CD14-positive monocyte (primary cell): ENCODE measurements around the gene FXR2. TPM values are rescaled to one million over a fixed set of nuclear protein-coding genes. Genes with fewer than 3 reads are reported as not detected.

Source experiments
- DNase-seq, 3 donors: peaks; one replicate each; pipeline ENCODE4 v3.0.0-alpha.2; 2011 to 2022
- H2AFZ ChIP-seq: 2 replicates; pipeline ENCODE4 v1.6.0; 2012; ENCODE audit warnings: mild to moderate bottlenecking, low read depth, low read length, inconsistent platforms; ENCODE audit not compliant: insufficient read depth, poor library complexity, severe bottlenecking
- H3K27ac ChIP-seq, 2 donors: 1 replicate in 1 of 2; 2 replicates in 1 of 2; pipeline ENCODE4 v1.5.1; 2012 to 2013; ENCODE audit warnings: low read length in 2 of 2, control low read depth in 1 of 2, inconsistent platforms in 1 of 2, low read depth in 1 of 2, mild to moderate bottlenecking in 1 of 2
- H3K27me3 ChIP-seq, 2 donors: one replicate each; pipeline versions ENCODE4 v1.6.0 to v1.6.1; 2011 to 2013; ENCODE audit warnings: low read length in 2 of 2; ENCODE audit not compliant: control insufficient read depth in 2 of 2, insufficient read depth in 2 of 2
- H3K36me3 ChIP-seq, 2 donors: replicated peaks in 1 of 2; 1 replicate in 1 of 2; 2 replicates in 1 of 2; pipeline versions ENCODE4 v1.5.1 to v1.6.1; 2012 to 2013; ENCODE audit warnings: low read length in 2 of 2, control low read depth in 1 of 2, inconsistent platforms in 1 of 2, mild to moderate bottlenecking in 1 of 2; ENCODE audit not compliant: insufficient read depth in 2 of 2, control insufficient read depth in 1 of 2
- H3K4me1 ChIP-seq, 2 donors: 1 replicate in 1 of 2; 2 replicates in 1 of 2; pipeline versions ENCODE4 v1.5.1 to v1.6.1; 2012 to 2013; ENCODE audit warnings: low read length in 2 of 2, control low read depth in 1 of 2, inconsistent platforms in 1 of 2, mild to moderate bottlenecking in 1 of 2, moderate library complexity in 1 of 2; ENCODE audit not compliant: insufficient read depth in 2 of 2, control insufficient read depth in 1 of 2
- H3K4me2 ChIP-seq: replicated peaks from 2 replicates; pipeline ENCODE3; 2012; ENCODE audit warnings: low read length, moderate library complexity, mild to moderate bottlenecking; ENCODE audit not compliant: poor library complexity, severe bottlenecking; ENCODE audit errors: extremely low read depth
- H3K4me3 ChIP-seq, 3 experiments: fragments of 200-600 bp in 1 of 3; sonication (generic) in 1 of 3; replicated peaks in 1 of 3; 1 replicate in 2 of 3; 2 replicates in 1 of 3; pipeline ENCODE4 v1.5.1; 2011 to 2013; ENCODE audit warnings: low read length in 3 of 3, mild to moderate bottlenecking in 3 of 3, control low read depth in 2 of 3, low read depth in 2 of 3, inconsistent platforms in 1 of 3, moderate library complexity in 1 of 3
- H3K79me2 ChIP-seq: 2 replicates; pipeline ENCODE4 v1.6.0; 2012; ENCODE audit warnings: mild to moderate bottlenecking, control low read depth, inconsistent platforms, low read length, moderate library complexity; ENCODE audit not compliant: insufficient read depth
- H3K9ac ChIP-seq: 2 replicates; pipeline ENCODE4 v1.6.0; 2017; ENCODE audit warnings: low read length, mild to moderate bottlenecking; ENCODE audit not compliant: insufficient read depth, poor library complexity, severe bottlenecking
- H3K9me3 ChIP-seq, 2 donors: replicated peaks in 1 of 2; 1 replicate in 1 of 2; 2 replicates in 1 of 2; pipeline versions ENCODE4 v1.5.1 to v1.6.1; 2012 to 2013; ENCODE audit warnings: low read length in 2 of 2, control low read depth in 1 of 2; ENCODE audit not compliant: control insufficient read depth in 1 of 2, insufficient read depth in 1 of 2
- H4K20me1 ChIP-seq: 2 replicates; pipeline ENCODE4 v1.6.0; 2012; ENCODE audit warnings: mild to moderate bottlenecking, low read length, control low read depth, moderate library complexity; ENCODE audit not compliant: insufficient read depth
- H3K27ac Mint-ChIP-seq, 7 donors: one replicate each; pipeline ENCODE4 v1.8.0; 2020; ENCODE audit warnings: mild to moderate bottlenecking in 7 of 7, mixed read lengths in 7 of 7, moderate library complexity in 6 of 7, inconsistent platforms in 2 of 7
- H3K27me3 Mint-ChIP-seq, 3 donors: one replicate each; pipeline ENCODE4 v1.8.0; 2021 to 2022; ENCODE audit warnings: low read depth in 3 of 3, mild to moderate bottlenecking in 3 of 3, mixed read lengths in 3 of 3, moderate library complexity in 3 of 3, inconsistent platforms in 1 of 3
- H3K36me3 Mint-ChIP-seq, 2 donors: one replicate each; pipeline ENCODE4 v1.8.0; 2020; ENCODE audit warnings: mixed read lengths in 2 of 2, inconsistent platforms in 1 of 2, mild to moderate bottlenecking in 1 of 2
- H3K4me1 Mint-ChIP-seq: one replicate; pipeline ENCODE4 v1.8.0; 2020; ENCODE audit warnings: mild to moderate bottlenecking, mixed read lengths
- H3K4me3 Mint-ChIP-seq, 2 donors: one replicate each; pipeline ENCODE4 v1.8.0; 2020; ENCODE audit warnings: mild to moderate bottlenecking in 2 of 2, mixed read lengths in 2 of 2, moderate library complexity in 1 of 2
- H3K9me3 Mint-ChIP-seq, 7 donors: one replicate each; pipeline ENCODE4 v1.8.0; 2020 to 2022; ENCODE audit warnings: mixed read lengths in 7 of 7, mild to moderate bottlenecking in 6 of 7, moderate library complexity in 6 of 7, inconsistent platforms in 2 of 7
- WGBS: methylation state at CpG from one replicate; pipeline ENCODE4 v1.1.5; 2013; ENCODE audit warnings: missing lambda C conversion rate; ENCODE audit not compliant: insufficient coverage; 5-methylcytosine and 5-hydroxymethylcytosine counted together
- intact Hi-C, 2 donors: fragments of 100-400 bp; cut with micrococcal nuclease; formaldehyde crosslinking; loops; one replicate each; pipeline versions ENCODE4 v1.15.0 to v1.15.1; 2023
- polyA plus RNA-seq, 3 donors: library from polyadenylated mRNA; depleted of rRNA in 1 of 3; unstranded in 2 of 3; stranded (reverse) in 1 of 3; fragments of 300-500 nt in 2 of 3; fragments of >200 nt in 1 of 3; fragmentation: Illumina TruSeq in 2 of 3; gene quantifications; 1 replicate in 2 of 3; 2 replicates in 1 of 3; pipeline ENCODE4 v1.2.3, GENCODE V29; 2012 to 2021
- TF ChIP-seq, protein P1 (sequence below): fragments of 200-600 bp; IDR thresholded peaks from one replicate; pipeline ENCODE4 v1.8.0; 2022; ENCODE audit warnings: antibody characterized with exemption, mild to moderate bottlenecking

The FXR2 gene
- polyA plus RNA-seq, 3 donors = 6.2 to 23.0 (median 9.2) TPM

DNA sequence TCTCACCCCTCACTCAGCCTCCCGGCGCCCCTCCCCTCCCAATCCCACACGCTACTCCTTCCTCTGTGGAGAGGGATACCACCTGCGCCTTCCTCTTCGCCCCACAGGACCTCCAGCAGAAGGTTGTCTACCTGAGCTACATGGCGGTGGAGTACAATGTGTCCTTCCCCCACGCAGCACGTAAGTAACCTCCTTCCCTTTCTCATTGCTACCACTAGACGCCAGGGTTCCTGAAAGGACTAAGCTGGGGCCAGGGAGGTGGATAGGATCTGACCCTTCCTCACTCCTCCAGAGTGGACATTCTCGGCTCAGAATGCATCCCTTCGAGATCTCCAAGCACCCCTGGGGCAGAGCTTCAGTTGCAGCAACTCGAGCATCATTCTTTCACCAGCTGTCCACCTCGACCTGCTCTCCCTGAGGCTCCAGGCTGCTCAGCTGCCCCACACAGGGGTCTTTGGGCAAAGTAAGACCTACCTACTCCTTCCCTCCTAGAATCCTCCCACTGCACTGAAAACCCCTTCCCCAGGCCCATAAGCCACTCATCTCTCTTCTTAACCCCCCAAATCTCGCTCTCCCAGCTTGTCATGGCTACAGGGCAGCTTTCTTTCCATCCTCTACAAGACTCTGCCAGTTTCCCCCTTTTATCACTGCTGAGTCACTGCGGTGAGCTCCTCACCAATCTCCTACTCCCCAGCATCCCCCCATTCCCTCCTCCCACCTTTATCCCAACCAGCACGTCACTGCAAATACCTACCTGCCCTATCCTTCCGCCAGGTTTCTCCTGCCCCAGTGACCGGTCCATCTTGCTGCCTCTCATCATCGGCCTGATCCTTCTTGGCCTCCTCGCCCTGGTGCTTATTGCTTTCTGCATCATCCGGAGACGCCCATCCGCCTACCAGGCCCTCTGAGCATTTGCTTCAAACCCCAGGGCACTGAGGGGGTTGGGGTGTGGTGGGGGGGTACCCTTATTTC lies 33.8 kb downstream of the FXR2 start:
- H3K4me3 ChIP-seq = peak overlapping the region; percentile 82 to 98 (median 91)
- WGBS = 44% methylated on average over 7 of the region's 23 CpGs
- no peaks in the 10 kb centered on the region for H3K27me3 ChIP-seq
- H3K9me3 ChIP-seq = no peaks in the 10 kb centered on the region
- Mint-ChIP-seq H3K9me3 (peaks cover 0 to 6% (median 0%) of the 10 kb centered on the region in 7 donors), H3K4me3 (peak overlapping the region; percentile 98 to 99), H3K27me3 (peaks cover 0 to 6% (median 2%) of the 10 kb centered on the region in 3 donors), H3K4me1 (peaks cover 78% of the 10 kb centered on the region), H3K36me3 (peaks cover 59 to 68% of the 10 kb centered on the region in 2 donors), H3K27ac (peak overlapping the region; percentile 98 to 100 (median 100))
- peaks cover 68% of the 10 kb centered on the region for H4K20me1 ChIP-seq
- intact Hi-C loops = loop anchor here (5.0 kb wide), 2 partner anchors 144 to 274 kb away; partner anchors contain the start of genes EIF5A (in 1 of the 2), FGF11 (in 1 of the 2) and TMEM102 (in 1 of the 2)
- DNase-seq = peak in 2 of 3 donors; percentile 47 to 62
- TF ChIP-seq, protein P1, sequence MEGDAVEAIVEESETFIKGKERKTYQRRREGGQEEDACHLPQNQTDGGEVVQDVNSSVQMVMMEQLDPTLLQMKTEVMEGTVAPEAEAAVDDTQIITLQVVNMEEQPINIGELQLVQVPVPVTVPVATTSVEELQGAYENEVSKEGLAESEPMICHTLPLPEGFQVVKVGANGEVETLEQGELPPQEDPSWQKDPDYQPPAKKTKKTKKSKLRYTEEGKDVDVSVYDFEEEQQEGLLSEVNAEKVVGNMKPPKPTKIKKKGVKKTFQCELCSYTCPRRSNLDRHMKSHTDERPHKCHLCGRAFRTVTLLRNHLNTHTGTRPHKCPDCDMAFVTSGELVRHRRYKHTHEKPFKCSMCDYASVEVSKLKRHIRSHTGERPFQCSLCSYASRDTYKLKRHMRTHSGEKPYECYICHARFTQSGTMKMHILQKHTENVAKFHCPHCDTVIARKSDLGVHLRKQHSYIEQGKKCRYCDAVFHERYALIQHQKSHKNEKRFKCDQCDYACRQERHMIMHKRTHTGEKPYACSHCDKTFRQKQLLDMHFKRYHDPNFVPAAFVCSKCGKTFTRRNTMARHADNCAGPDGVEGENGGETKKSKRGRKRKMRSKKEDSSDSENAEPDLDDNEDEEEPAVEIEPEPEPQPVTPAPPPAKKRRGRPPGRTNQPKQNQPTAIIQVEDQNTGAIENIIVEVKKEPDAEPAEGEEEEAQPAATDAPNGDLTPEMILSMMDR = no peak
- H2AFZ ChIP-seq = no peak overlapping the region
- peaks cover 79 to 91% of the 10 kb centered on the region in 2 donors for H3K4me1 ChIP-seq
- H3K36me3 ChIP-seq = peaks cover 29 to 30% of the 10 kb centered on the region in 2 donors
- H3K4me2 ChIP-seq = peak overlapping the region; percentile 99
- H3K79me2 ChIP-seq = peaks cover 84% of the 10 kb centered on the region
- peak overlapping the region; percentile 99 for H3K27ac ChIP-seq
- H3K9ac ChIP-seq = peak overlapping the region; percentile 97

DNA sequence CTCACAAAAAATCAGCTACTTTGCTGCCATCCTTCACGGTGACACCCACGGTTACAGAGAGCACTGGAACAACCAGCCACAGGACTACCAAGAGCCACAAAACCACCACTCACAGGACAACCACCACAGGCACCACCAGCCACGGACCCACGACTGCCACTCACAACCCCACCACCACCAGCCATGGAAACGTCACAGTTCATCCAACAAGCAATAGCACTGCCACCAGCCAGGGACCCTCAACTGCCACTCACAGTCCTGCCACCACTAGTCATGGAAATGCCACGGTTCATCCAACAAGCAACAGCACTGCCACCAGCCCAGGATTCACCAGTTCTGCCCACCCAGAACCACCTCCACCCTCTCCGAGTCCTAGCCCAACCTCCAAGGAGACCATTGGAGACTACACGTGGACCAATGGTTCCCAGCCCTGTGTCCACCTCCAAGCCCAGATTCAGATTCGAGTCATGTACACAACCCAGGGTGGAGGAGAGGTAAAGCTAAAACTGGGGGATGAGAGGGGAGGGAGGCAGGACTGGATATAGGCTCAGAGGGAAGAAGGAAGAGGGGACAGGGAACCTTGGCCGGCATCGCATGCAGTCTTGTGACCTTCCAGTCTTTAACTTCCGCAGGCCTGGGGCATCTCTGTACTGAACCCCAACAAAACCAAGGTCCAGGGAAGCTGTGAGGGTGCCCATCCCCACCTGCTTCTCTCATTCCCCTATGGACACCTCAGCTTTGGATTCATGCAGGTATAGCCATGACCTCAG lies 34.7 kb downstream of the FXR2 start:
- Histone ChIP-seq H3K9ac (peak overlapping the region; percentile 97), H3K79me2 (peaks cover 84% of the 10 kb centered on the region), H3K4me3 (peak overlapping the region; percentile 82 to 98 (median 91)), H3K9me3 (no peaks in the 10 kb centered on the region), H4K20me1 (peaks cover 77% of the 10 kb centered on the region), H3K36me3 (peaks cover 38 to 39% of the 10 kb centered on the region in 2 donors), H2AFZ (no peak overlapping the region), H3K27ac (peak overlapping the region; percentile 99), H3K27me3 (no peaks in the 10 kb centered on the region), H3K4me1 (peaks cover 81 to 91% of the 10 kb centered on the region in 2 donors), H3K4me2 (peak overlapping the region; percentile 99)
- peaks cover 0 to 6% (median 0%) of the 10 kb centered on the region in 7 donors for H3K9me3 Mint-ChIP-seq
- WGBS = 15% methylated on average over 10 of the region's 12 CpGs
- peaks cover 80% of the 10 kb centered on the region for H3K4me1 Mint-ChIP-seq
- peaks cover 65 to 72% of the 10 kb centered on the region in 2 donors for H3K36me3 Mint-ChIP-seq
- peak overlapping the region; percentile 98 to 99 for H3K4me3 Mint-ChIP-seq
- TF ChIP-seq, protein P1 = no peak
- intact Hi-C loops = loop anchor here (2.0 to 10.0 kb wide), 5 partner anchors 107 to 273 kb away; partner anchors contain the start of genes EIF5A (in 1 of the 2), FGF11 (in 1 of the 2), NEURL4 (in 1 of the 2) and TMEM102 (in 1 of the 2)
- DNase-seq = peak; percentile 51 to 71 (median 66)
- H3K27me3 Mint-ChIP-seq = peaks cover 0 to 12% (median 2%) of the 10 kb centered on the region in 3 donors
- peak overlapping the region; percentile 98 to 100 (median 100) for H3K27ac Mint-ChIP-seq
